HCT116 (cell line): Measurements from ENCODE around the gene BFSP2.

ENCODE experiments used
- FOSL1 ChIP-seq: IDR thresholded peaks from 2 replicates; pipeline ENCODE4 v1.6.1; 2012; ENCODE audit warnings: low read depth
- POLR2A ChIP-seq: IDR thresholded peaks from 2 replicates; pipeline ENCODE4 v1.7.0; 2011; ENCODE audit warnings: borderline replicate concordance; ENCODE audit not compliant: insufficient read depth, insufficient read length; ENCODE audit errors: extremely low read depth
- POLR2AphosphoS5 ChIP-seq: IDR thresholded peaks from 2 replicates; pipeline ENCODE4 v1.6.1; 2011; ENCODE audit warnings: mild to moderate bottlenecking, low read depth, low read length, moderate library complexity
- TCF7L2 ChIP-seq: IDR thresholded peaks from 2 replicates; pipeline ENCODE4 v1.7.0; 2011; ENCODE audit warnings: borderline replicate concordance, inconsistent platforms; ENCODE audit not compliant: insufficient read depth, insufficient read length; ENCODE audit errors: extremely low read depth
- YY1 ChIP-seq: IDR thresholded peaks from 2 replicates; pipeline ENCODE4 v1.6.1; 2011; ENCODE audit warnings: low read length, low read depth, moderate library complexity, mild to moderate bottlenecking; ENCODE audit not compliant: insufficient replicate concordance; ENCODE audit errors: extremely low read depth
- TF ChIP-seq, protein P1 (sequence below), 3 experiments: fragments of 200-600 bp in 1 of 3; sonication (generic) in 1 of 3; IDR thresholded peaks in 2 of 3; conservative IDR thresholded peaks in 1 of 3; 2 replicates each; pipeline ENCODE4 v1.5.1; 2012 to 2017; ENCODE audit warnings: low read depth in 2 of 3, low read length in 2 of 3, antibody characterized with exemption in 1 of 3, borderline replicate concordance in 1 of 3, control low read depth in 1 of 3, mild to moderate bottlenecking in 1 of 3, mixed read lengths in 1 of 3, mixed run types in 1 of 3, moderate library complexity in 1 of 3; ENCODE audit not compliant: insufficient read depth in 1 of 3
- TF ChIP-seq, protein P2 (sequence below): IDR thresholded peaks from 2 replicates; pipeline ENCODE4 v1.6.1; 2012; ENCODE audit warnings: low read depth

DNA sequence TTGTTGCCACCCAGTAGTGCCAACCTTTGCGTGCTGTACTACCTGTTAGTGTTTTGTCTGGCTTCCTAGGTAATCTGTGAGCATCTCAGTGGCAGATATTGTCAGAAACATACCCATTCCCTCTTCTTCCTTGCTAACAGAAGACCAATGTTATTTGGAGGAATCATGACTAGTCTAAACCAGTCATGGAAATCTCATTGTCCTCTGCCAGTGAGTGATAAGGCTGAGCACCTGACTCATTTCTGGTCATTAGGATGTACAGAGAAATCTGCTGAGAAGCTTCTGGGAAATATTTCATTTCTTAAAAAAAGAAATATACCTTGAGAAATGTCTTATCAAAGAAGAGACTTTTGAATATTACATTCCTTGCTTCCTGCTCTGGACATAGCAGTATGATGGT, 103.6 kb downstream of the BFSP2 start:
- TF ChIP-seq, protein P1, sequence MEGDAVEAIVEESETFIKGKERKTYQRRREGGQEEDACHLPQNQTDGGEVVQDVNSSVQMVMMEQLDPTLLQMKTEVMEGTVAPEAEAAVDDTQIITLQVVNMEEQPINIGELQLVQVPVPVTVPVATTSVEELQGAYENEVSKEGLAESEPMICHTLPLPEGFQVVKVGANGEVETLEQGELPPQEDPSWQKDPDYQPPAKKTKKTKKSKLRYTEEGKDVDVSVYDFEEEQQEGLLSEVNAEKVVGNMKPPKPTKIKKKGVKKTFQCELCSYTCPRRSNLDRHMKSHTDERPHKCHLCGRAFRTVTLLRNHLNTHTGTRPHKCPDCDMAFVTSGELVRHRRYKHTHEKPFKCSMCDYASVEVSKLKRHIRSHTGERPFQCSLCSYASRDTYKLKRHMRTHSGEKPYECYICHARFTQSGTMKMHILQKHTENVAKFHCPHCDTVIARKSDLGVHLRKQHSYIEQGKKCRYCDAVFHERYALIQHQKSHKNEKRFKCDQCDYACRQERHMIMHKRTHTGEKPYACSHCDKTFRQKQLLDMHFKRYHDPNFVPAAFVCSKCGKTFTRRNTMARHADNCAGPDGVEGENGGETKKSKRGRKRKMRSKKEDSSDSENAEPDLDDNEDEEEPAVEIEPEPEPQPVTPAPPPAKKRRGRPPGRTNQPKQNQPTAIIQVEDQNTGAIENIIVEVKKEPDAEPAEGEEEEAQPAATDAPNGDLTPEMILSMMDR (IDR thresholded peaks at IDR 0.05 in 2 of 3, conservative IDR thresholded peaks at IDR 0.05 in 1 of 3; ENCODE audit: borderline replicate concordance in 1 of 3, insufficient read depth in 1 of 3, low read depth in 2 of 3, low read length in 2 of 3): no peak
- TF ChIP-seq YY1 (no peak), TCF7L2 (no peak), POLR2AphosphoS5 (no peak), FOSL1 (no peak), POLR2A (no peak)
- TF ChIP-seq, protein P2, sequence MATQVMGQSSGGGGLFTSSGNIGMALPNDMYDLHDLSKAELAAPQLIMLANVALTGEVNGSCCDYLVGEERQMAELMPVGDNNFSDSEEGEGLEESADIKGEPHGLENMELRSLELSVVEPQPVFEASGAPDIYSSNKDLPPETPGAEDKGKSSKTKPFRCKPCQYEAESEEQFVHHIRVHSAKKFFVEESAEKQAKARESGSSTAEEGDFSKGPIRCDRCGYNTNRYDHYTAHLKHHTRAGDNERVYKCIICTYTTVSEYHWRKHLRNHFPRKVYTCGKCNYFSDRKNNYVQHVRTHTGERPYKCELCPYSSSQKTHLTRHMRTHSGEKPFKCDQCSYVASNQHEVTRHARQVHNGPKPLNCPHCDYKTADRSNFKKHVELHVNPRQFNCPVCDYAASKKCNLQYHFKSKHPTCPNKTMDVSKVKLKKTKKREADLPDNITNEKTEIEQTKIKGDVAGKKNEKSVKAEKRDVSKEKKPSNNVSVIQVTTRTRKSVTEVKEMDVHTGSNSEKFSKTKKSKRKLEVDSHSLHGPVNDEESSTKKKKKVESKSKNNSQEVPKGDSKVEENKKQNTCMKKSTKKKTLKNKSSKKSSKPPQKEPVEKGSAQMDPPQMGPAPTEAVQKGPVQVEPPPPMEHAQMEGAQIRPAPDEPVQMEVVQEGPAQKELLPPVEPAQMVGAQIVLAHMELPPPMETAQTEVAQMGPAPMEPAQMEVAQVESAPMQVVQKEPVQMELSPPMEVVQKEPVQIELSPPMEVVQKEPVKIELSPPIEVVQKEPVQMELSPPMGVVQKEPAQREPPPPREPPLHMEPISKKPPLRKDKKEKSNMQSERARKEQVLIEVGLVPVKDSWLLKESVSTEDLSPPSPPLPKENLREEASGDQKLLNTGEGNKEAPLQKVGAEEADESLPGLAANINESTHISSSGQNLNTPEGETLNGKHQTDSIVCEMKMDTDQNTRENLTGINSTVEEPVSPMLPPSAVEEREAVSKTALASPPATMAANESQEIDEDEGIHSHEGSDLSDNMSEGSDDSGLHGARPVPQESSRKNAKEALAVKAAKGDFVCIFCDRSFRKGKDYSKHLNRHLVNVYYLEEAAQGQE: no peak
